Thyroid gland (tissue), 4 donors: ENCODE data around the gene PLCD3. TPM values are rescaled to one million over a fixed set of nuclear protein-coding genes. Genes with fewer than 3 reads are reported as not detected.

ENCODE experiments used
- DNase-seq, 2 donors: peaks; one replicate each; pipeline ENCODE4 v3.0.0-alpha.2; 2019
- H3K27ac ChIP-seq, 3 donors: fragments of 200-600 bp; sonication (generic); 1 replicate in 2 of 3; 2 replicates in 1 of 3; pipeline ENCODE4 v1.5.1; 2016 to 2019; ENCODE audit warnings: mild to moderate bottlenecking in 1 of 3, moderate library complexity in 1 of 3
- H3K27me3 ChIP-seq: fragments of 200-600 bp; sonication (generic); one replicate; pipeline ENCODE4 v1.5.1; 2019
- H3K36me3 ChIP-seq, 2 donors: fragments of 200-600 bp; sonication (generic); one replicate each; pipeline ENCODE4 v1.5.1; 2016 to 2019
- H3K4me1 ChIP-seq, 2 donors: fragments of 200-600 bp; sonication (generic); one replicate each; pipeline ENCODE4 v1.5.1; 2017 to 2019
- H3K4me3 ChIP-seq, 3 donors: fragments of 200-600 bp; sonication (generic); replicated peaks in 1 of 3; 1 replicate in 2 of 3; 2 replicates in 1 of 3; pipeline ENCODE4 v1.5.1; 2016; ENCODE audit warnings: mild to moderate bottlenecking in 1 of 3
- H3K9me3 ChIP-seq: fragments of 200-600 bp; sonication (generic); one replicate; pipeline ENCODE4 v1.5.1; 2017
- POLR2A ChIP-seq, 2 donors: fragments of 450-650 bp; IDR thresholded peaks; one replicate each; pipeline ENCODE4 v1.6.1; 2017; ENCODE audit warnings: antibody characterized with exemption in 2 of 2, mild to moderate bottlenecking in 2 of 2, moderate library complexity in 1 of 2
- WGBS, 2 donors: methylation state at CpG; one replicate each; pipeline ENCODE4 v1.1.5; 2017; 5-methylcytosine and 5-hydroxymethylcytosine counted together
- intact Hi-C: fragments of 100-400 bp; cut with DNase I; formaldehyde crosslinking; loops from one replicate; pipeline ENCODE4 v1.15.1; 2023
- total RNA-seq, 4 donors: library from RNA; depleted of rRNA; stranded (reverse); fragments of >200 nt; gene quantifications; one replicate each; pipeline ENCODE4 v1.2.3, GENCODE V29; 2016
- TF ChIP-seq, protein P1 (sequence below), 6 experiments: fragments of 200-600 bp in 3 of 6; fragments of 450-650 bp in 3 of 6; sonication (generic) in 3 of 6; IDR thresholded peaks; one replicate each; pipeline ENCODE4 v1.5.1; 2016 to 2019; ENCODE audit warnings: antibody characterized with exemption in 6 of 6, mild to moderate bottlenecking in 2 of 6, inconsistent platforms in 1 of 6, moderate library complexity in 1 of 6

Gene PLCD3
- total RNA-seq, 4 donors from 2014 or later, result 8.6 to 24.8 (median 16.9) TPM

DNA sequence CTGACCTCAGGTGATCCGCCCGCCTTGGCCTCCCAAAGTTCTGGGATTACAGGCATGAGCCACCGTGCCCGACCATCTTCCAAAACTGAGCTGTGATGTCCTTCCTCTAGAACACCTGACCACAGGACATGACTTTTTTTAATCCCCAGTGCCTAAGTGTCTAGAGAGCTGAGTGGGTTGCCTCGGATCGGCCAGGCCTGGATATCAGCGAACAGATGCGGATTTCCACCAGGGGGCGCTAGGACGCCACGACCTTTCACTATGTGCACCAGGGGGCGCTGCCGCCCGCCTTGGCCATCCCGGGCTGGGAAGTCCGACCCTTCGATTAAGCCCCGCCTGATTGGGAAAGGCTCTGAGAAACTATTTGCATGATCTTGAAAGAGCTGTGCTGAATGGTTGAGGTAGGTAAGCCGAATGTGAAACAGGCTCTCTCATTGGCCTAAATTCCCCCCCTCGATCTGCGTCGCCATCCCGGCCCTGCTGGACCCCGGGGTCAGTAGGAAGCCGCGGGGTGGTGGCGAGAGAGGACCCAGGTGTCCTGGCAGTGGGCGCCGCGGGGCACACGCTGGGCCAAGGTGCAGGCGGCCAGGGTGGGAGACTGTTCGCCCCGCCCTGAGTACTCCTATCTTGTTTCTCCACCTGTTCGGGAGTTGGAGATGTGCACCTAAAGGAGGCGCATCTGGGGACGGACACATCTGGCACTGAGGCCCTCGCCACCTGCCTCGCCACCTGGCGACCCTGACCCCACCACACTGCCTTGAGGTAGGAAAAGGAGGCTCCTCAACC lies 3.1 kb upstream of the PLCD3 start, which contains the start of gene ACBD4:
Gene ACBD4, plus strand, starts transcription at position 496 of the 786 bp plus-strand sequence. CDS start 458 bp downstream, outside the sequence.
- no peaks in the 10 kb centered on the region for H3K36me3 ChIP-seq
- no peaks in the 10 kb centered on the region for H3K9me3 ChIP-seq
- H3K27me3 ChIP-seq, result no peaks in the 10 kb centered on the region
- DNase-seq, result peak; percentile 96 to 97
- intact Hi-C loops, result loop anchor here (5.0 kb wide), 1 partner anchor 62 kb away; no protein-coding TSS in a partner anchor
- peak within 1 kb of the TSS; percentile 29 to 47 (median 41) for H3K4me3 ChIP-seq
- H3K27ac ChIP-seq, result peak within 1 kb of the TSS in 2 of 3 donors; percentile 24 to 84
- peaks cover 19 to 31% of the 10 kb centered on the region in 2 donors for H3K4me1 ChIP-seq
- TF ChIP-seq, protein P1, sequence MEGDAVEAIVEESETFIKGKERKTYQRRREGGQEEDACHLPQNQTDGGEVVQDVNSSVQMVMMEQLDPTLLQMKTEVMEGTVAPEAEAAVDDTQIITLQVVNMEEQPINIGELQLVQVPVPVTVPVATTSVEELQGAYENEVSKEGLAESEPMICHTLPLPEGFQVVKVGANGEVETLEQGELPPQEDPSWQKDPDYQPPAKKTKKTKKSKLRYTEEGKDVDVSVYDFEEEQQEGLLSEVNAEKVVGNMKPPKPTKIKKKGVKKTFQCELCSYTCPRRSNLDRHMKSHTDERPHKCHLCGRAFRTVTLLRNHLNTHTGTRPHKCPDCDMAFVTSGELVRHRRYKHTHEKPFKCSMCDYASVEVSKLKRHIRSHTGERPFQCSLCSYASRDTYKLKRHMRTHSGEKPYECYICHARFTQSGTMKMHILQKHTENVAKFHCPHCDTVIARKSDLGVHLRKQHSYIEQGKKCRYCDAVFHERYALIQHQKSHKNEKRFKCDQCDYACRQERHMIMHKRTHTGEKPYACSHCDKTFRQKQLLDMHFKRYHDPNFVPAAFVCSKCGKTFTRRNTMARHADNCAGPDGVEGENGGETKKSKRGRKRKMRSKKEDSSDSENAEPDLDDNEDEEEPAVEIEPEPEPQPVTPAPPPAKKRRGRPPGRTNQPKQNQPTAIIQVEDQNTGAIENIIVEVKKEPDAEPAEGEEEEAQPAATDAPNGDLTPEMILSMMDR (IDR thresholded peaks at IDR 0.05), result peak; percentile 99 to 100 (median 100)
- peak in 1 of 2 donors; percentile 68 for TF ChIP-seq POLR2A (IDR thresholded peaks at IDR 0.05)
- WGBS, 2 donors, result 3 to 10% methylated on average over 26 to 38 of the region's 40 CpGs

DNA sequence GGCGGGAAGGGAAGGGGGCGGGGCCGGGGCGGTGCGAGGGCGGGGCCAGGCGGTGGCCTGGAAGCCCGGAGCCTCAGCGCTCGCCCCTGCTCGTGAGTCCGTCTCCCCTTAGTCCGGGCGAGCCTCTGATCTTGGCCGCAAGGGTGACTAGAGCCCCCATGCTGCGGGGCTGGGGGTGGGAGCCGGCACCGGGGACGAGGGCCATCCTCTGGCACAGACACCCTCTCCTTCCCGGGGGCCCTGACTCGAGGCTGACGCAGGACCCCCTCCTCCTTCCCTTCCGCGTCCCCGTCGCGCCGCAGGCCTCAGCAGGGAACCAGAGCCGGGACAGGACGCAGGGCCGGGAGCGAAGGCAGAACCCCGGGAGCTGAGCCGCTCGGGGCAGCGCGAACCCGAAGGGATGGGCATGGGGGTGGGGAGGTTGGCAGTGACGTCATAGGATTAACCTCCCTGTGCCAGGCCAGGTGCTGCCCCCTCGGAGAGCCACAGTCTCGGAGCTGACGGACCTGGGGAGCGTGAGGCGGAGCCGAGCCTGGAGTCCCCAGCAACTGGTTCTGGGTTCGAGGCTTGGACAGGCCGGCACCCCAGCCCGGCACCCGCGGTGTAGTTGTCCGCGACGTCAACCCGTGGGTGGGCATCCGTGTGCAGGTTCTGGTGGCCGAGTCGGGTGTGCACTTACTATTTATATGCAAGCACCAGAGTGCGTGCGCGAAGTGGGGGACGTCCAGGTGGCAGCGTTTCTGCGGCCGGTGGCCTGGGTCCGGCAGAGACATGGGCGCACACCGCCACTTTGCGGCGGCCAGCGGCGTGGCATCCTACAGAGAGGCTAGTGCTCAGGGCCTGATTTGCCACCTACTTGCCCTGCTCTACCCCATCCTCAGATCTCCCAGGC lies 503 bp upstream of the PLCD3 start:
- H3K4me3 ChIP-seq, result peak overlapping the region; percentile 24 to 90 (median 72)
- no peaks in the 10 kb centered on the region for H3K27me3 ChIP-seq
- peak; percentile 84 for DNase-seq
- no peaks in the 10 kb centered on the region for H3K9me3 ChIP-seq
- intact Hi-C loops, result loop anchor here (5.0 kb wide), 1 partner anchor 356 kb away; no protein-coding TSS in a partner anchor
- TF ChIP-seq, protein P1 (IDR thresholded peaks at IDR 0.05), result peak; percentile 67 to 93 (median 80)
- peak; percentile 47 to 77 for TF ChIP-seq POLR2A (IDR thresholded peaks at IDR 0.05)
- peak overlapping the region; percentile 93 to 99 (median 97) for H3K27ac ChIP-seq
- no peaks in the 10 kb centered on the region for H3K36me3 ChIP-seq
- peaks cover 24 to 44% of the 10 kb centered on the region in 2 donors for H3K4me1 ChIP-seq
- WGBS, 2 donors, result 1% methylated on average over 20 to 22 of the region's 71 CpGs

DNA sequence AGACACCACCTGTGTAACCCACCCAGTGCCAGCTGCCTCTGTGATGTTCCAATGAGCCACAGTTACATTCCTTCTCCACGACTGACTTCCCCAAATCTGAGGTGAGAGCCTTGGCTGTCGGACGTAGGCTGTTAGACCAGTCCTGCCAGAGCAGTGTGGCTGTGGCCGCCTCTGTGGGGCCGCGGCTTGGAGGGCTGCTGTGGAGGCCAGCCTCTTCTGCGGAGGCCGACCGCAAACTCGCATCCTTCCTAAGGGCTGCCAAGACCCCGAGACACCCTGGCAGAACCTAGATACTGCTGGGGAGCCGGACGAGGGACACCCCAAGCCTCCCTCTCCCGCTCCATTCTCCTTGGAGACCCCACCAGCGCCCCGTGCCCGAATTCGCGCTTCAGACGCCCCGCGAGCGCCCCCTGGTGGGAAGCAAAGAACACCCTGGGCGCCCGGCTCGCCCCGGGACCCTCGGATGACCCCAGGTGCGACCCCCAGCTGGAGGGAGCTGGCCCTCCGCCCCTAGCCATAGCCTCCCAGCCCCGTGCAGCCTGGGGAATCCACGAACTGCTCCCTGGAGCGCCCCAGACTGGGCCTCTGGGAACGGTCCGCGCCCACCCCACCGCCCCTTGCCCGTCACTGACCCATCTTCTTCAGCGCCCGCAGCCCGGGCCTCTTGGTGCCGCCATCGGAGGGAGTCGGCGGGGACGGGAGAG lies 547 bp downstream of the PLCD3 start:
- no peaks in the 10 kb centered on the region for H3K27me3 ChIP-seq
- DNase-seq, result peak in 1 of 2 donors; percentile 41
- H3K4me3 ChIP-seq, result peak overlapping the region; percentile 30 to 90 (median 55)
- H3K36me3 ChIP-seq, result no peaks in the 10 kb centered on the region
- H3K4me1 ChIP-seq, result peaks cover 29 to 43% of the 10 kb centered on the region in 2 donors
- H3K9me3 ChIP-seq, result no peaks in the 10 kb centered on the region
- TF ChIP-seq, protein P1 (IDR thresholded peaks at IDR 0.05), result peak; percentile 56 to 93 (median 68)
- TF ChIP-seq POLR2A (IDR thresholded peaks at IDR 0.05), result no peak
- intact Hi-C loops, result loop anchor here (5.0 kb wide), 1 partner anchor 354 kb away; no protein-coding TSS in a partner anchor
- H3K27ac ChIP-seq, result peak overlapping the region; percentile 38 to 99 (median 93)
- 18 to 31% methylated on average over 7 to 27 of the region's 46 CpGs for WGBS, 2 donors

DNA sequence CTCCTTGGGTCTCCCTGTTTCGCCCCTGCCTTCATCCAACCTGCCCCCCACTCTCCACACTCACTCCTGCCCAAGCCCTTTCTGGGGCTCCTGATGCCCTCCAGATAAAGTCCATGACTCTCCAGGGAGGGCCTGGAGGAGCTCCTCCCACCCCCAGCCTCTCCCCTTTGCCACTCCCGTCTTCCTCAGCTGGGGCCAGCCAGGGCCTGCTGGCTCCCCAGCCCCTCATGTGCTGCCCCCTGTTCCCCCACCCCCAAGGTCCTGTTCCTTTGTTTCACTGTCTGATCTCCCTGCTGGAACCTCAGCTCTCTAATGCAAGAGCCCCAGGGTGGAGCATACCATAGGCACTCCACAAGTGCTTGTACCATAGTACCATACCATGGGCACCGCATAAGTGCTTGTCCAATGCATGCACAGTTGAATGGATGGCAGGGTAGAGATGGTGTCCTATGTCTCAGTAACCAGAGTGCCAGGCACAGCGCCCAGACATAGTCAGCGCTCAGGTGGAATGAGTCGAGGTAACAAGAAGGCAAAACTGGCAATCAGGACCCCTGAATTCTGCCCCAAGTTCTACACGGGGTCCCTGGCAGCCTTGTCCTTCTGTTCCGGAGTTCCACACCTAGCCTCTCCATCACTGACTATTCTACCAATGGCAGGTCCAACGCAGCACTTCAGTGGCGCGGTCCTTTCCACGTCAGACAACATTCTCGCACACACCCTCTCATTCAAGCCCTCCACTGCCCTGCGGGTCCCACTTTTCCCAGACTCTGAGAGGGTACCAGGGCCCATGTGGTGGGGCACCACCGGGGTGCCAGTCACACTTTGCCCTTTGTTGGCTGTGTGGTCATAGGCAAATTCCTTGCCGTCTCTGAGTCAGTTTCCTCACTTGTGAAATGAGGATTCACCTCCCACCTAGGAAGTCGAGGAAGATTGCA lies 1.4 kb downstream of the PLCD3 start:
- H3K27ac ChIP-seq, result no peak overlapping the region
- peak overlapping the region in 1 of 3 donors; percentile 90 for H3K4me3 ChIP-seq
- DNase-seq, result no peak
- no peaks in the 10 kb centered on the region for H3K9me3 ChIP-seq
- H3K4me1 ChIP-seq, result peaks cover 21 to 35% of the 10 kb centered on the region in 2 donors
- WGBS, 2 donors, result 86 to 89% methylated on average over 17 of the region's 17 CpGs
- no peak for TF ChIP-seq POLR2A (IDR thresholded peaks at IDR 0.05)
- TF ChIP-seq, protein P1 (IDR thresholded peaks at IDR 0.05), result no peak
- no peaks in the 10 kb centered on the region for H3K27me3 ChIP-seq
- H3K36me3 ChIP-seq, result no peaks in the 10 kb centered on the region
- intact Hi-C loops, result loop anchor here (5.0 kb wide), 1 partner anchor 354 kb away; no protein-coding TSS in a partner anchor
